Measurements from ENCODE around the gene CELSR3.

The CELSR3 gene

DNA sequence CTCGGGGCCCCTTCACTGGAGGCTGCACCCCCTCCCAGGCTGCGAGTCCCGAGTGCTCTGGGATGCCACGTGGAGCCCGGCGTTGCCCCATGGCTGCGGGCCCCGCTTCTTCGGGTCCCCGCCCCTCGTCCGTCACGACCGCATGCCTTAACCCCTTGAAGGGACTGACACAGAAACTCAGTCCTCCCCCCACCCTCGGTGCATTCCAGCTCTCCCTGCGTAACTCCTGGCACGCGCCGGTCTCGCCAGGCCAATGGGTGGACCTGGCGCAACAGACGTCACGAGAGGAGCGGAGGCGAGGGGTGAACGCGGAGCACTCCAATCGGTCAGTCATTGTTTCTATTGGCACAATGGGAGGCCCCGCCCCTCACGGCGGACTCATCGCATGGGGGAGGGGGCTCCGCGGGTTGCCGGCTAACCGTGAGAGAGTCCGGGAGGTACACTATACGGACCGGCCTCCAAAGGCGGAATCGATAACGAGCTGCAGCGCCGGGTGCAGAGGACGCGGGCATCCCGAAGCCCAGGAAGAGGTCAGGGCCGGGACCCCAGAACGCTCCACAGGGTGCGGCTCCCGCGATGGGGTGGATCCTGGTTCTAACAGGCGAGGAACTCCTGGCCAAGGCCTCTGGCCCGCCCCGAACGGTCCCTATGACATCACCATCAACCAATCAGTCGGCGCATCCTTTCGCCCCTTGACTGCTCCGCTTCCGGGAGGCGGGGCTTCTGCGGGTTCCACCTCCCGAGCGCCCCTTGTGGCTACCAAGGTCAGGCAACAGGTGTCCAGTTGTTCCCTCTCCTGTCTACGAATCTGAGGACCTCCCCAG, 1.0 kb upstream of the CELSR3 start:
- DNase-seq (ENCODE audit: low read depth in 1 of 2, low spot score in 1 of 2) = peak; percentile 66 to 75

GRCh38 chr3:48662145-48662752, 437 bp downstream of the CELSR3 start:
- DNase-seq (ENCODE audit: low read depth in 1 of 2, low spot score in 1 of 2) = no peak

- peak; percentile 48 to 68 for DNase-seq (ENCODE audit: low read depth in 1 of 2, low spot score in 1 of 2)
These were observed 1.1 kb downstream of the CELSR3 start for GRCh38 chr3:48661501-48662144.

DNA sequence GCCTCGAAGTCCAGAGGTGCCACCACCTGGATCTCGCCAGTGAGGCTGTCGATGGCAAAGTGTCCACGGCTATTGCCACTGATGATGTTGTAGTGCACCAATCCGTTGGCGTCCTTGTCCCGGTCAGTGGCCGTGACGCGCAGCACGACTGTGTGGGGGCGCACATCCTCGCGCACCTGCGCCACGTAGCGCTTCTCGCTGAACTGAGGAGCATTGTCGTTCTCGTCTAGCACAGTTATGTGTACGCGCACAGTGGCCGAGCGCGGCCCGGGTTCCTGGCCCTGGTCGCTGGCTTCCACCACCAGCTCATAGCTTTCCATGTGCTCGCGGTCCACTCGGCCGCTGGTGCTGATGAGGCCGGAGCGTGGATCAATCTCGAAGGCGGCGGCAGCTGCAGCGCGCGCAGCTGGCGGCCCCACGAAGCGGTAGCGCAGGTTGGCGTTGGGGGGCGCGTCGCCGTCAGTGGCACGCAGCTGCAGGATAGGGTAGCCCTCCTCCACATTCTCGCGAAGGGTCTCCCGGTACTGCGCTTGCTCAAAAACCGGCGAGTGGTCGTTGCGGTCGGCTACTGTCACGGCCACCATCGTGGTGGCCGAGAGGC, 1.8 kb downstream of the CELSR3 start:
- DNase-seq (ENCODE audit: low read depth in 1 of 2, low spot score in 1 of 2) = no peak

DNA sequence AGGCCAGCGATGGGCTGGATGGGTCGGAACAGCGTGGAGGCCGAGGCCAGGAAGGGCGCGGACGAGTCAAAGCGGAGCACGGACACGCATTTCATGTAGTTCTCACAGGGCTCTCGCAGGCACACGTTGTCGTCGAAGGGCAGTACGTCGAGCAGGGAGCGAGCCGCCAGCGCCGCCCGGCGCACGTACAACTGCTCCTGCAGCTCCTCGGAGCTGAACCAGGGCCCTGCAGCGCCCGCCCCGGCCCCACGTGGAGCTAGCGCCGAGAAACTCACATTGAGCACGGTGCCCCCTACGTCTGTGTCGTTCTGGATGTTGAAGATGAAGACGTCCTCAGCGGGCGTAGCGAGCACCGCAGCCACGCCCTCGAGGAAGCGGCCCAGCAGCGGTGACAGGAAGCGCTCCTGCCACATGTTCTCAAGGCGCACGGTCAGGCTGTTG, 5.8 kb downstream of the CELSR3 start:
- no peak for DNase-seq (ENCODE audit: low read depth in 1 of 2, low spot score in 1 of 2)

DNA sequence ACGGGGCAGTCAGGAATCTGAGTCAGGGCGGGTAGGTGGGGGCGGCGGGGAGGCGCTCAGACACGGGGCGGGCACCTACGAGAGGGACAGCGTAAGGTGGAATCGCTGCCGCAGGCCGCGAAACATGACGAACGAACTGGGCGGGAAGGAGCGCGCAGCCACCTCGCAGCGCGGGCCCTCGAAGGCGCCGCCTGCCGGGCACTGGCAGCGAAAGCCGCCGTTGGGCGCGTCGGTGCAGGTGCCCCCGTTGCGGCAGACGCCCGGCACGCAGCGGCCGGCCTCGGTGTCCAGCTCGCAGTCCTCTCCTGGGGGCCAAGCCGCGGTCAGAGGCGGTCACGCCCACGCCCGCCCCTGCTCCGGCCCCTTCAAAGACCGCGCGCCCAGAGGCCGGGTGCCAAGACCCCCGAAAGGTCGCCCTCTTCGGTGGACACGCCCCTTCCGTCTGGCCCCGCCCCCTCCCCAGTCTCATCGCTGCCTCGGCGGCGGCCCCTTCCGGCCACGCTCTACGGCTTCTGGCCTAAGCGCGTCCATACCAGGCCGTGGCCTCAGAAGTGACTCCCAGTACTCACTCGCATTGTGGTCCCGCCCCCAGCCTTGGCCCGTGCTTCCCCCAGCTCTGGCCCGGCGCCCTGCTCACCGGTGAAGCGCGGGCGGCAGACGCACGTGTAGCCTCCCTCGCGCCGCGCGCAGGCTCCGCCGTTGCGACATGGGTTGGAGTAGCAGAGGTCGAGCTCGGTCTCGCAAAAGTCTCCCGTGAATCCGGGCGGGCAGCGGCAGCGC, 6.4 kb downstream of the CELSR3 start:
- peak; percentile 75 to 79 for DNase-seq (ENCODE audit: low read depth in 1 of 2, low spot score in 1 of 2)

GRCh38 chr3:48655606-48656005, 7.1 kb downstream of the CELSR3 start:
- peak; percentile 22 to 23 for DNase-seq (ENCODE audit: low read depth in 1 of 2, low spot score in 1 of 2)

- no peak for DNase-seq (ENCODE audit: low read depth in 1 of 2, low spot score in 1 of 2)
These were observed 7.6 kb downstream of the CELSR3 start for GRCh38 chr3:48655063-48655462.

DNA sequence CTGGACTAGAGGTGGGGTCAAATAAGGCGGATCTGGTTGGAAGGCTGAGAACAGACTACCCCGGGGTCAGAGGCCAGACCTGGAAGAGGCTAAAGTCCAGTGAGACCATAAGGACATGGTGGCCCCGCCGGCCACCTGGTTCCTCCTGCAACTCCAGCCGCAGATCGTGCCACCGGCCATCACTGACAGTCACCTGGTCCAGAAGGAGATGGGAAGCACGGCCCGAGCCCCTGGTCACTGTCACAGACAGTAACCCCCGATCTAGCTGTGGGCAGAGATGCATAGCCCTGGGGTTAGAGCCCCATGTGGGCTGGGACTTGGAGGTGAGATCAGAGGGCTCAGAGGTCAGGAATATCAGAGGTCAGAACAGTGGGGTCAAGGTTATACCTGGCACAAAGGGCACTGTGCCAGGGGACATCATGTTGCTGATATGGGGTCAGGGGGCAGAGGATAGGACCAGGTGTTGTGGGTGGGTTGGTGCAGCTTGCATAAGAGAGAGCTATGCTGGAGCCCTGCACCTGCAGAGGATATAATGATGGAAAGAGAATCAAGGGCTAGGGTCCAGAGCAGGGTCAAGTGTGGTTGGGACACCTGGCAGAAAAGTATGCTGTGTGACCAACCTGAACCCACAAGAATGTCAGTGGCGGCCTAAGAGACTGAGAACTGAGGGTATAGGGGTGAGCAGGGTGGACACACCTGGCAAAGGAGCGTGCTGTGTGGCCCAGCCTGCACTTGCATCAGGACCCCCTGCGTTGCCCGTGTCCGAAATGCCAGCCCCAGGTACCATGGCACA, 9.6 kb downstream of the CELSR3 start:
- no peak for DNase-seq (ENCODE audit: low read depth in 1 of 2, low spot score in 1 of 2)

DNA sequence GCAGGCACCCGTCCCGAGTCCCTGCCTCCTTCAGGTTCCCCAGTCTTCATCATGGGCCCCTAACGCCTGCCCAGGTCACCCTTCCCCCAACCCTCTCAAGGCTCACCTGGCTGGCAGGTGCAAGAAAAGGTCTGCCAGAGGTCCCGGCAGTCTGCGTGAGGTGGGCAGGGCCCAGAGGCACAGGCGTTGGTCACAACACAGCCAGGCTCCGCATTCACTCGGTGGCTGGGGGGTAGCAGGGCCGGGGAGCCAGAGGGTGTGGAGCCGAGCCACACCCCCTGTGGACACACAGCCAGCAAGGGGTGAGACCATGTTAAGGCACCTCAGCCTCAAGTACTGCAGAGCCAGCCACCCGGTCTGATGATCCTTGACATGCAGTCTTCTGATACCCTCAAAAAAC, 10.9 kb downstream of the CELSR3 start:
- no peak for DNase-seq (ENCODE audit: low read depth in 1 of 2, low spot score in 1 of 2)

DNA sequence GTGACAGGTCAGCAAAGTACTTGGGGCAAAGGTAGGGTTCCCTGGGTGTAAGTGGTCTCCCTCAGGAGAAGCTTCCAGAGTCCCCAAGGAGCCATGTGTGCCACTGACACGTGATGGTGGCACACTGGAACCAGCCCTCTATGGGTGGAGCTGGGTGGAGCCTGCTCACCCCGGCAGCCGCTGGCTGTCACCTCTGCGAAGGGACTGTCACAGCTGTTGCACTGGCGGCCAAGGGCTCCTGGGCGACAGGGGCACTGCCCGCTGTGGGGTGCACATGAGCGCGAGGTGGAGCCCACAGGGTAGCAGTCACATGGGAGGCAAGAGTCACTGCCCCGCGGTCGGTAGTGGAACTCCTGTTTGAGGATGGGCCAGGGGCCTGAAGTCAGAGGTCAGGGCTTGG, 12.0 kb downstream of the CELSR3 start:
- no peak for DNase-seq (ENCODE audit: low read depth in 1 of 2, low spot score in 1 of 2)

DNA sequence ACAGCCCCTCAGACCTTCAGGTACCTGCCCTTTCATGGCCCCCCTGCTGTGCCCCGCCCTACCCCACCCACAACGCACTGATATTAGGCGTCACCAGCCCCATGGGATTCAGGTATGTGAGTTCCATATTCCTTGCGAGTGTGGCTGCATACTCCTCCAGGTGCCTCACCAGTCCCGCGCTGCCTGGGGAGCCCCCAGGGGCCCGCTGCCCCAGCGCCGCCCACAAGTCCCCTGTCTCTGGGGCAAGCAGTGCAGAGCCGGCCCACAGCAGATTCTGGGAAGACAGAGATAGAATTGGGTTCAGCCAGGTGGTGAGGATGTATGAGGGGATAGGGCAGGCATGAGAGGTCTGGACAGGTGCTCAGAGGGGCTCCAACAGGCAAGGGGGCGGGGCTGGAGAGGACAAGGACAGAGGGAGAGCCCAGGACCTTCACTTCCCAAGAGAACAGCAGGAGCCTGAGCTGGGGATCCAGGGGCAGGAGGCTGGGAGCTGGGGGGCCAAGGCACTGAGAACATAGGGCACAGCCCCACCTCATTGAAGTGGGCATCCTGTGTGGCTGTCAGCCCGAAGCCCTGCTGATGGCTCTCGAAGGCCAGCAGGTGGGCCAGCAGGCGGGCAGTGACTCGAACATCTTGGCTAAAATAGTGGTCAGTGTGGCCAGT, 14.4 kb downstream of the CELSR3 start:
- no peak for DNase-seq (ENCODE audit: low read depth in 1 of 2, low spot score in 1 of 2)

- DNase-seq (ENCODE audit: low read depth in 1 of 2, low spot score in 1 of 2) = no peak
These were observed 15.0 kb downstream of the CELSR3 start for GRCh38 chr3:48647714-48648113.

DNA sequence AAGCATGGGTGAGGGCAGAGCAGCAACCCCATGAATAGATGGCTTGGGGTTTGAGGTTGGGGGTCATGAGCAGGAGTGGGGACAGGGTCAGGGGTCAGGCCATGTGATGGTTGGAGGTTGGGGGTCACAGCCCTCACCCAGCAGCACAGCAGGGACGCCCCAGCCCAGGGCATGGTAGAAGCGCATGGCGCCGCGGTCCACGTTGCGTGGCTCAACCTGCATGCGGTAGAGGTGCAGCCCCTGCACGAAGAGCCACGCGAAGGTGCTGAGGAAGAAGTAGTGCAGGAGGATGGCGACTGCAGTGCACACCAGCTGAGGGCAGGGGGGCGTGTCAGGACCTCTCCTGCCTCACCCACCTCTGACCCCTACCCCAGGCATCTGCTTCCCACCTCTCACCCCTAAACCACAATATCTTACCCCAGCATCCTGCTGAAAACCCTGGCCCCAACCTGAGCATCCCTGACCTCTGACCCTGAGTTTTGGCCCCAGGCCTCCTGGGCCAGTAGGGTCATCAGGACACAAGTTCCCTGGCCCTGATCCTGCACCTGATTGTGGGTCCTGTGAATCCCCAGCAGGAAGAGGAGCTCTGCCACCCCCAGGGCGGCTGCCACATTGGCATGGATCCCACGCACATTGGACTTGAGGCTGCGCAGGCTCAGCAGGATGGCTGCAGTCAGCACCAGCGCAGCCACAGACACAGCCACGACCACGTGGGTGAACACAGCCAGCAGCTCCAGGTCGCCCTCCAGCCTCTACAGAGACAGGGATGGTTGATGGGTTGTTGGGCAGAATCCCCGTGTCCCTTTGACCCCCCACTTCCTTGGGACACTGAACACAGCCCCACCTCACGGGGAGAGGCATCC, 17.6 kb downstream of the CELSR3 start:
- DNase-seq (ENCODE audit: low read depth in 1 of 2, low spot score in 1 of 2) = no peak

GRCh38 chr3:48642605-48643004, 20.1 kb downstream of the CELSR3 start:
- DNase-seq (ENCODE audit: low read depth in 1 of 2, low spot score in 1 of 2) = no peak

DNA sequence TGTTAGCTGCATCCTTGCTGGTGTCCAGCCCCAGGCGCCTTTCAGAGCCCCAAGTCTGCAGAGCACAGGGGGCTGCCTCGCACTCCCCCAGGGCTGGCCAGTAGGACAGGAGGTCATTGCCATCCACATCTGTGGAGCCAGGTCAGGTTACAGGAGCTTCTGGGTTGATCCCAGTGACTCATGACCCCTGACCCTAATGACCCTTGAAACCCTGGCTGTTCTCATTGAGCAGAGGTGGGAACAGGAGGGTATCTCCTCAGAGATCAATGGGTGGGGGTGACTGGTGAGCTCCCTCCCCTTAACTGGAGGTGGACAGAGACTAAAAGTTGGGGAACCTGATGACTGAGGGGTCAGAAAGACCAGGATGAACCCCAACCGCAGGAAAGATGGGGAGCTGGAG, 21.3 kb downstream of the CELSR3 start:
- DNase-seq (ENCODE audit: low read depth in 1 of 2, low spot score in 1 of 2) = no peak

DNA sequence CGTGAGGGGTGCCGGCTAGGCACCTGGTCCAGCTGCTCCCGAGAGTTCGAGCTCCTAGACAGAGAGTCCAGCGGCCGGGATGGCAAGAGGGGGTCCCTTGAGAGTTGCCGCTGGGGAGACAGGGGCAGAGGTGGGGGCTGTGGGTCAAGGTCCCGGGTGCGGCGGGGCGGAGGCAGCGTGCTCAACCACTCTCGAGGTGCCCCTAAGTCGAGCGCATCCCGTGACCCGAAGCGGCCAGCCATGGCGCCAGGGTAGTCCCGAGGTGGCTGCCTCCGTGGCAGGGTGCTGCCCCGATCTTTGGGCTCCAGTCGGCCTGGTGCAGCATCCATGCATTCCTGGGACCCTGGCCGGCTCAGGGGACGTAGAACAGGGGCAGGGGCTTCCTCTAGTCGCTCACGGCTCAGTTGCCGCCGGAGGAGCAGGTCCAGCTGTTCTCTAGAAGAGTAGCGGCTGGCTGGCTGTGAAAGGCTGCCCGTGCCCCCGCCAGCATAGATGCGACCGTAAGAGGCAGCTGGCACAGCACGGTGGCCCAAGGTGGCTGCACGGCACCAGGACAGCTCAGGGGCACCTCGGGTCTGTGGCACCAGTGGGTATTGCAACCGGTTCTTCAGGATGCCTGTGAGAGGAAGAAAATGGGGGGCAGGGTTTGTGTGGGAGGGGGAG, 22.6 kb downstream of the CELSR3 start:
- no peak for DNase-seq (ENCODE audit: low read depth in 1 of 2, low spot score in 1 of 2)

DNA sequence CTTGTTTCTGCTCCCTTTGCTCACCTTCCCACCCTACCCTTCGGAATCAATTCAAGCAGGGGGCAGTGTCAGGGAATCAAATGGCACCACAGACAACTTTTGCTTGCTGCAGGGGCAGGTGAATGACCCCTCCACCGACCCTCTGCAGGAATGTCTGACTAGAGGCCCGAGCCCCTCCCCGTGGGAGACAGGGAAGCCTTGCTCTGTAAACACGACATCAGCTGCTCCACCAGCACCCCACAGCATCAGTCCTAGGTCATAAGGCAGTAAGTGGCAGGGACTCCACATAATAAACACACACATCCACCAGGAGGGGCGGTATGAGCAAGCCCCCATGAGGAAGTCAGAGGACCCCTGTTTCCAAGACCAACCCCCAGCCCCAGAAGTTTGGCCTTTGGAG, 25.4 kb downstream of the CELSR3 start:
- DNase-seq (ENCODE audit: low read depth in 1 of 2, low spot score in 1 of 2) = no peak
